ENCODE data around the gene CCDC188.

Gene CCDC188

DNA sequence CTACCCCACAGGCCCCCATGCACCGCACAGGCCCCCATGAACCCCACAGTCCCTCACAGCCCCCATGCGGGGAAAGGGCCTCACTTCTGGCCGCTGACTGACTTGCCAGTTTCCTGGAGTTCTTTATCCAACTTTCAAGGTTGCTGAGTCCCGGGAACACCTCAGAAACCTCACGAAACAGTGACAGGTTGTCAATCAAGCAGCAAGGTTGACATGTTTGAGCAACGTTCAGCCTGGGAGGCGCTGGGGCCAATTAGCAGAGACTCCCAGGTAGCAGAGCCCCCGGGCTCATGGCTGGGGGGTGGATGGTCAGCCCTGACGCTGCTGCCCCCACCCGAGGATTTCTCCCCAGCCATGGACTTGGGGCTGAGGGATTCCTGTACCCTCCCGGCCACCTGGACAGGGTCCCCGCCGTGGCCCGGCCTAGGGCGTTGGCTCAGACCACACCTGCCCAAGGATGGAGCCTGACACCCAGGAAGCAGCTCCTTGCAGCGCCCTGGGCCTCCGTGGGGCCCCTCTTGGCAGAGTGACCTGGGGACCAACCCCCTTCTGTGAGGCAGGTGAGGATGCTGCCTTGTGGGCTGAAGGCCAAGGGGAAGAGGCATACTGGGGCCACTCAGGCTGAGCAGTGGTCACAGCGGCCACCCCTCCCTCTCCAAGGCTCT lies 33.8 kb upstream of the CCDC188 start:
- DNase-seq: no peak

DNA sequence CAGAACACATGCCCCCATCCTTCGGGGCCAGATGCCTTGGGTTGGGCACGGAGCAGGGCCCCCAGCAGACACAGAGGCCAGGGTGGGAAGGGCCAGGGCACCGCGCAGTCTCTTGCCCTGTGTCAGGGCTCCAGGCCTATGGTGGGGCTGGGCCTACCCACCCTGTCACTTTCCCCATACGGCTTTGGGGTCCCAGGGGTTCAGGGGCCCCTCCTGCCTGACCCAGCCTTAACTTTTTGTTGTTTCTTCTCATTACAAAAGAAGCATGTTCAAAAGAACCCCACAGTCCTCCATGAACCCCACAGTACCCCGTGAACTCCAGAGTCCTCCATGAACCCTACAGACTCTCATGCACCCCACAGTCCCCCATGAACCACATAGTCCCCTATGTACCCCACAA lies 33.0 kb upstream of the CCDC188 start:
- no peak for DNase-seq

DNA sequence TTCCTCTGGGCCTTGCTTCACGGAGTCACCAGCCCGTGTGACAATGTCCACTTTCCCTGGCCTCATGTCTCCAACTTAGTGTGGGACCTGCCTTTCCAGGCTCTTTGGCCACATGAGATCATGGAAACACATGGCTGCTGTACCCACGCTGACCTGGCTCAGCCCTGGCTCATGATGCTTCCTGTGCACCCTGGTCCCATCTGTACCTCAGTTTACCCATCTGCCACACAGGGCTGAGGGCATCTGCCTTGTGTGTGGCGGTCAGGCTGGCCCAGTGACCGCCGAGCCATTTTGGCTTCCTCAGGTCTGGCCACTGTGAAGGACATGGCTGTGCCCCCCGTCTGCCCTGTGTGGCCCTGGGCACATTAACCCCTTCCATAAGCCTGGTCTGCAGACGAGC lies 32.2 kb upstream of the CCDC188 start:
- DNase-seq: no peak

DNA sequence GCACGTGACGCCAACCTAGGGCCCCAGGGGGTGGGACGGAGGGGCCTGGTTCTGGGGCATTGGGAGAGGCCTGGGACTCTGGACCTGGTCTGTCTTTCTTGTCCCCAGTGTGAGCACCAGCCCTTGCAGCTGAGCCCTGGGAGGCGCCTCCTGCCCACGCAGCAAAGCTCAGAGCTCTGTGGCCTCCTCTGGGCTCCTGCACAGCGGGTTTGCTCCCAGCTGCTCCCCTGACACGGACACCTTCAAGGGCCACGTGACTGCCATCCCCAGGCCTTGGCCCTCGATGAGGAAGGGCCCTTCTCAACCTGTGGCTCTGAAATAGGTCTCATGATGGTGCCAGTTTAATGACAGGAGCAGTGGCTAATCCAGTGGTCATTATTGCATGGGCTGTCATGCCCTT lies 31.5 kb upstream of the CCDC188 start:
- DNase-seq: no peak

DNA sequence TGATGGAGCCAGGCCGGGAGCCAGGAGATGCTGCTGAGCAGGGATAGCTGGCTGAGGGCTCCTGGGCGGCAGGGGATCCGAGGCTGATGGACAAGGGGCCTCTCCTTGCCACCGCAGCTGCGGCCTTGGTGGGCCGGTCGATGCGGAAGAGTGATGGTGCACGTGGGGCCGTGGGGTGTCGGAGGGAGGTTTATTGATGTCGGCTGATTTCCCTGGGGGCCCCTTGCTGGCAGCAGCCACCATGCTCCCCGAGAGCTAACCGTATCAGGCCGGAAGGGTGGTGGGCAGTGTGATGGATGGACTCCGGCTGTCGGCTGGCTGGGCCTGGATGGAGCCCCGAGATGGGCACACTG lies 31.0 kb upstream of the CCDC188 start:
- no peak for DNase-seq

DNA sequence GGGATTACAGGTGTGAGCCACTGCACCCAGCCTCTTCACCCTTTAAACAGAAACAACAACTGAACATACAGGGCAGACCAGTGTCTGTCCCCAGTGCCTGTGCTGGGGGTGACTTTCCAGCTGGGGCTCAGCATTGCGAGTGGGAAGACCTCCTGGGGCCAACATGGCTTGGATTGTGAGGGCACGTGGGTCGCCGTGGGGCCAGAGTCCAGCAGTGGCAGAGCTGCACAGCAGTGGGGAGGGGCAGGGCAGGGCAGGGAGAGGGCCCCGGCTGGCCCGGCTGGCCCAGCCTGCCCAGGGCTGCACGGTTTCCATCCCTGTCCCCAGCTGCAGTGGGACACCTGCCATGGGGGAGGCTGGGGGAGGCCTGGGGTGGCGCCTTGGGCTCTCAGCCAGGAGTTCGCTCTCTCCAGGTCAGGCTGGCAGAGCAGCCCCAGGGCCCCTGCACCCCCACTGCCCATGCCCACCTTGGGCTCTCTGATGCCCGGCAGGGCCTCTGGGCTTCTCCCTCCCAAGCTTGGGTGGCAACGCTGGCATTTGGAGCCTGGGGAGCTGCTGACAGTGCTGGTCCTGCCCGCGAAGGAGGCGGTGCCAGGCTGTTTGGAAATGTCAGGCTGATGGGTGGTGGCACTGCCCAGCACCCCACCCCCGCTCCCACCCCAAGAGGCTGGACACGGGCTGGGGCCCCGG lies 30.5 kb upstream of the CCDC188 start:
- DNase-seq: no peak

DNA sequence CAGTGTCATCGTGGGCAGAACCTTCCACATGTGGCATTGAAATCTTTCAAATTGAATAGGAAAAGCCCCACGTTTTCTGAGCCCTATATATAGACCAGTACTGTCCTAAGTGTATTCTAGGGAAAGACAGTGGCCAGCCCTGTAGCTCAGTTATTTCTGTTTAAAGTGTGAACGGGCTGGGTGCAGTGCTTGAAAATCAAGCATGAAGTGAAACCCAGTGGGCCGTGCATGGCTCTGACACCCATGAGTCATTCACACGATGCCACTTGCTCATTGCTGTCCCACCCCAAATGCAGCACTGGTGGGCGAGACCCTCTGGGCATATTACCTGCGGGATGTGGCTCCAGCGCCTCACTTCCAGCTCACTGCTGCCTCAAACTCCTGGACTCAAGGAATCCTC lies 29.8 kb upstream of the CCDC188 start:
- DNase-seq: no peak

DNA sequence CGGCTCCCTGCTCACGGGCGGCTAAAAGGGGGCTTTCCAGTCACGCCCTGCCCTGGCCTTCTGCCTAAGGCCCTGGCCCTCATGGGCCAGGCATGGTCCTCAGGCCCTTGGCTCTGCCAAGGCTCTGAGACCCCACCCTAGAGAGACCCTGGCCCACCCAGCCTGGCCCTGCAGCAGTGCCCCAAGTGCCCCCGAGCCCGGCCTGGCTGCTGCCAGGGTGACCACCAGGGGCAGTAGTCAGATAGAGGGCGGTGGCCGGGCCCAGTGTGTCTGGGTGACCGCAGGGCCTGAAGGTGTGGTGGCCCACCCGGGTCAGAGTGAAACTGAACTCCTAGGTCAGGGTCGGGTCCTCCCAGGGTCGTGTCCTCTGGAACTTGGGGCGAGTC lies 29.4 kb upstream of the CCDC188 start:
- DNase-seq: no peak

DNA sequence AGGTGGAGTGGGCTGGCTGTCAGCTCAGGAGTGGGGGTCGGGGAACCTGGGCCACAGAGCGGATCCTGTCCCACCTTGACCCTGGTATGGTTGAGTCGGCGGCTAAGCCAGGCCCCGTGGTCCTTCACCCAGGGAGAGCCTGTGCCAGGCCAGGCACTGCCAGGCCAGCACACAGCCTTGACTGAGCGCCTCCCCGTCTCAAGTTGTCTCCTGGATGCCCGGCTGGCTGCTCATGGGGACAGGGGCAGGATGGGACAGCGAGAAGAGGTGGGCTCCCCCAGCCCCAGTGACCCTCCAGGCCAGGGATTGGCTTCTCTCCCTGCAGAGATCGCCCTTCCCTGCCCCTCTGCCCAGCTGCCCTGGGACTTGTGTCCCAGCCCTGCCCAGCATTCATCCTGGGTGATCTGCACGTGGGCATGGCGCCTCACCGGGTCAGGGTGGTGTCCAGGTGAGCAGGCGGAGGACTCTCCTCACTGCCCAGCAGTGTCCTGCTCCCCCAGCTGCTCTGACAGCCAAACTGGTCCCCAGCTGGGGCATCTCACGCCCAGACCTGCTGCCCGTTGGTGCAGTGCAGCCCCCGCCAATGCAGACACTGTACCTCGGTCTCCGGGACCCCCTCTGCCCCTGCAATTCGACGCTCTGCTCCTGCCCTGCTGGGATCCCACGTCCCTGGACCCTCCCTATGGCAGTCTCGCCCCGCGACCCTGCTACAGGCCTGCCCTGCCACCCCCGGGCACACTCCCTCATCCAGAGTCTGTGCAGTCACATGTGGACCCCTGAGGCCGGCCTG lies 28.8 kb upstream of the CCDC188 start:
- DNase-seq: no peak

DNA sequence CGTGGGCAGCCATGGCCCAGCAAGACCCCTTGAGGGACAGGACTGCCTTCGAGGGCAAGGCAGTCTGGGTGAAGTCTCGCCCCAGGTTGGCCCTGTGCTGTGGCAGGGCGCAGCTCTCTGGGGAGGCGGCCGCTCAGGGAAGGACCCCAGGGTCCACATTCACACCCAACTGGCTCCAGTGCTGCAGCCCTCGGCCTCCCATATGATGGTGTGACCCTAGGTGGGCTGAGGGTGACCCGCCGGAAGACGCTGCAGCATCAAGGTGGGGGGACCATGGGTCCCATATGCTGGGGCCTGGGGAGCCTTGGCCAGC lies 28.0 kb upstream of the CCDC188 start:
- no peak for DNase-seq

DNA sequence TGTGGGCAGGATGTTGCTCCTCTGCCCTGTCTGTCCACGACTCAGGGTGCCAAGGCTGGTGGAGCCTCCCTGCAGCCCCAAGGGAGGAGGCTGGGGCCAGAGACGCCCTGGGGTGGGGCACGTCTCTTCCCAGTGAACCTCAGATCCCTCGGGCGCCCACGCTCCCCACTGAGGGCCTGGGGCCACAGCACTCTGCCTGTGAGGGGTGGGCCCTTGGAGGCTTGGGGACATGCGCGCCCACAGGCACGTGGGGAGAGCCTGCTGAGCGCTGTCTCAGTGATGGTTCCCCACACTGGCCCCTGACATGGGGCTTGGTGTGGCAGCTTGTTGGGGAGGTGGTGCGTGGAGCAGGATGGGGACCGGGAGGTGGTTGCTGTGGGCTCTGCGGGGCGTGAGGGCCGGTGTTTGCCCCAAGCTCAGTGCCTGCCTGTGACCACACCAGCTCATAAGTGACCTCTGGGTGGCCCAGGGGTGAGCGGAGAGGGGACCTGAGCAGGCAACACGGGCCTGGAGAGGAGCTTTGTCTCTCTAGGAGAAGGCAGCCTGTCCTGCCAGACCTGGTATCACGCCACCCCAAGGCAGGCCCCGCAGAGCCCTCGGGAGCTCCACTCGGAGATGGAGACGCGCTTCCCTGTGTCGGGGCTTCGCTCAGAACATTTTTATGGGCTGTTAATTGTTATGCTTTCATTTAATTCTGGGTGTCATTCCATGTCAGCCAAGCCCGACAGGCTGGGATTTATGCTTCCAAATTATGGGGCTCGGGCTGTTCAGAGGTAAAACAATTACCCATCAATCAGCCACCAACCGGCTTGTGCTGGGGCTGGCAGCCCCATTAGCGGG lies 27.4 kb upstream of the CCDC188 start:
- DNase-seq: no peak

DNA sequence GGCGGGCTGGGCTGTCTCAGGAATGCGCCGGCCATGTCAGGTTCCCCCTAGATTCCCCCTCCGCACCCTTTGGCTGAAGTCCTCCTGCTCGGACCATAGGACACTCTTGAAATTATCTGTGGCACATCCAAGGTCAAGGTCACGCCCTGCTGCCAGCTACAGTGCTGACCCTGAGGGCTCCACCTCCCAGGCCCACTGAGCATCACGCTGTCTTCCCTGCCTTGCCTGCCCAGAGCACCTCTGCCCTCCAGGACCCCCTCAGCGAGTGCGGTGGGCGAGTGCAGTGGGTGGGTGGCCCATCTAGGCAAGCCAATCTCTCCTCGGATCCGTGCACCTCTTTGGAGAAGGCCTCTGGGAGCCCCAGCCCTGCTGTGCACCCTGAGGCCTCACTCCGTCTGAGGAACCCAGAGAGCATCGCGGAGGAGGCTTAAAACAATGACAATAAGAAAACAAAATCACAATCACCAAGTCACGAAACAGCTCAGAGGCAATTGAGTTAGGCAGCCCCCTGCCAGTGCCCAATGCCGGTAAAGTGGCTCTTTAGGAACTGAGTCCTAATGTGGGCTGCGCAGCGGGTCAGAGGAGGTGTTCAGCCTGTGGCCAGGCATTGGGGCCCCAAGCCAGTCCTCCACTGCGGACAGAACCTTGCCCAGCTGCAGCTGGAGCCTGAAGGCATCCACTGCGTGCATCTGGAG lies 26.5 kb upstream of the CCDC188 start:
- DNase-seq: no peak

DNA sequence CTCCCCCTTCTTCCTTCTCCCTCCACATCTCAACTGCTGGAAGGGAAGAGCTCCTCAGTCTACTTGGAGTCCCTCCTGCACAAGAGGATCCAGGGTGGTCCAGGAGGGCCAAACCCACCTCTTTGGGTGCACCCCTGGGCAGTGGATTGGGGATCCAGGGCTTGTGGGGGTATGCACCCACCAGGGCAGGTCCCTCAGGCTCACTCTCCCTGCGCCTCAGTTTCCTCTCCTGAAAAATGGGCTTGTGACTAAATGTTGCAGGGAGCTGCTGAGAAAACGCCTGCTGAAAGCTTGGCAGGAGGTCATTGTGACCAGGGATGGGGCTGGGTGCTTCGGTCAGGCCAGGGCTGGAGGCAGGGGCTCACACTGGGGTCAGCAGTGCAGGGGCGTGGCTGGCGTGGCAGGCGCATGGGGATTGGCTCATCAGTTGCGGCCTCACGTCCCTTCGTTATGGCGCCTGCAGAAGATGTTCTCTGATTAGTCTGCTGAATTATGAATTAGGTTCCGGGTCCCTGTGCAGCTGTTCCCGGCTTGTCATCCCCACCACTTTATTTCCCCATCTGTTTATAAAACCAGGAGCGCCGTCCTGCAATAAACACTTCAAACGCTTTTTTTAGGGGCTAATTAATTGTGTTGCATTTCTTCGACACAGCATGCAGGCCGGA lies 25.7 kb upstream of the CCDC188 start:
- DNase-seq: no peak

DNA sequence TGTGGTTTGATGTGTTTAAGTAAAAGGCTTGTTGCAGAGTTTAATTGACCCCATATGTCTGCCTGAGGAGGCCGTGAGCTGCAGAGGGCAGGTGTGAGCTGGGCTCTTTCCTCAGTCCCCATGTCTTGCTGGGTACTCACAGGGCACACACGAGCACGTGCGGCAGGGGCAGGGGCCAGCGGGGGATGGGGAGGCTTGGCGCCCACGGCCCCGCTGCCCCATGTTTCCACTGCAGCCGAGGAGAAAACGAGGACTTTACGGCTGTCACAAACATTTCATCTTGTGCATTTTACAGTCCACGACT lies 24.7 kb upstream of the CCDC188 start:
- no peak for DNase-seq

DNA sequence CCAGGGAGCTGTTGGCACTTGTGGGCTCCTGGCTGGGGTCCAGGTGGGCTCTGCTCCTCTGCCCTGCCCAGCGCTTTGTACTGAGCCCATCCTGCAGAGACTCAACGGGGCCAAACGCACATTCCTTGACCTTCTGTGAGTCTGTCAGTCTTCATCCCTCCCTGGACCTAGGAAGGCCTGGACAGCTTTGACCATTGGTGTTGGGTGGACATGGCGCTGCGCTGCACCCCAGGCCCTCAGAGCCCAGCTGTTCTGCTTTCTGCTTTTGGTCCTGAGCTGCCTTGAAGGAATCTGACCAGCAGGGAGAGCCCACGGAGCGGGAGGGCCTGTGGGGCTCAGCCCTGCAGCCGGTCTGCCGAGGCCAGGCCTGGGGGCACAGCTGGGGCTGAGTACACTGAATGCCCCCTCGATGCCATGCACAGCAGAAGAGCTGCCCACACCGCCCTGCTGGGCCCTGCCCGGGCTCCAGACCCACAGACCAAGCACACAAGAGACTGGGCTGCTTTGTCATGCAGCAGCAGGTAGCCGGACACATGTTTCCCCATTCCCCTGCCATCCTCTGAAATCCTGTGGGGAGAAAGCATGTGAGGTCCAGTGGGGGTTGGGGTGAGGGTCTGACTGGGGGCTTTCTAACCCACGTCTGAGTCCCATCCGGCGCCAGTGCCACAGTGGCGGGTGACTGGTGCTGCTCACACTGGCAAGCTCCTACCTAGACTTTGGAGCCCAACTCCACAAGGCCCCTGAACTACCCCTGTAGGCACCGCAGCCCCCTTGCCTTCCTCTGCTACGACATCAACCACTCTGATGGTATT lies 24.1 kb upstream of the CCDC188 start:
- no peak for DNase-seq

DNA sequence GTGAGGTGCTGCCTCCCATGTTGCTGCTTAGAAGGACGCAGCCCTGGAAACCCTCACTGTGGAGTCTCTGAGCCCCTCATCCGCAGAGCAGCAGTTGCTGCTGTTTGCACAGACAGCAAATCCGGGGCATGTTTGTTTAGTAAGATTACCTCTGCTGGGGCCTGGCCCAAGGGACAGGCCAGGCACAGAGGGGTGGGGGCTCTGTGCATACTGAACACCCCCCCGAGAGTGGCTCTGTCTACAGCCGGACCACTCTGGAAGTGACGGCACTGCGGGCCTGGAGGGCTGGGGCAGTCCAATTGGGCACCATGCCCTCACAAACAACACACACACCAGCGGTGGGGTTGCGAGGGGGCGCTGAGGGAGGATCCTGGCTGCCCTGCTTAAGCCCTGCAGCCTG lies 22.9 kb upstream of the CCDC188 start:
- no peak for DNase-seq

DNA sequence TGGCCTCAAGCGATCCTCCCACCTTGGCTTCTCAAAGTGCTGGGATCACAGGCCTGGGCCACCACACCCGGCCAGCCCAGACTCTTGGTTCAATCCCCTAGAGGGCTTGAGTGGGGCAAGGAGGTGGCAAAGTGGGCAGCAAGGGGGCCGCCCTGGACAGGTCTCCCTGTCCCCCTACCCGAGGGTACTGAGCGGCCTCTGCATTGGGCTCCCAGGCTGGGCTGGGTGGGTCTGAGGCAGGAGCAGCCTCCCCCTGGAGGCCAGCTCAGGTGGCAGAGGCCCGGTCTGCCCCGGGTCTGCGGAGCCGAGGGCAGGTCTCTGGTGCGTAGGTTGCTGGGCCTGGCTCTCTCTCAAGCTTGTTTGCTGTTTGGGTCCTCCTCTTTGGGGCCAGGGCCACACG lies 22.4 kb upstream of the CCDC188 start:
- no peak for DNase-seq

DNA sequence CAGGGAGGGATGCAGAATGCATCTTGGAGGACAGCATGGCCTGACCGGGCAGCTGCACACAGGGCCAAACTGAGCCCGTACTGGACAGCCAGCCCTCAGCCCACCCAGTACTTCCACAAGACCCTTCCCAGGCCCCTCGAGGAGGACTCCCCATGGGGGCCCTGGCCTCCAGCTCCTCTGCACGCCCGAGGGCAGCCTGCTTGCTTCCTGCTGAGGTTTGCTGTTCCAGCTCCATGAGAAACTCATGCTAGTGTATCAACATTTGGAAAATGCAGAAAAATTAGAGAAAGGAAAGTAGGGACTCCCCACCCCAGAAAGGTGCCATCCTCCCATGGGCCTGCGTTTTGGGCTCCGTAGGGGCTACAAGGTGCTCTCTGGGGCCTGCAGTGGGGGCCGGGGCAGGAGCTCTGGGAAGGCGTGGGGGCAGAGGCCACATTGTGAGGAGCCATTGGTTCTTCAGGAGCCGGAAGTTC lies 21.3 kb upstream of the CCDC188 start:
- DNase-seq: no peak

DNA sequence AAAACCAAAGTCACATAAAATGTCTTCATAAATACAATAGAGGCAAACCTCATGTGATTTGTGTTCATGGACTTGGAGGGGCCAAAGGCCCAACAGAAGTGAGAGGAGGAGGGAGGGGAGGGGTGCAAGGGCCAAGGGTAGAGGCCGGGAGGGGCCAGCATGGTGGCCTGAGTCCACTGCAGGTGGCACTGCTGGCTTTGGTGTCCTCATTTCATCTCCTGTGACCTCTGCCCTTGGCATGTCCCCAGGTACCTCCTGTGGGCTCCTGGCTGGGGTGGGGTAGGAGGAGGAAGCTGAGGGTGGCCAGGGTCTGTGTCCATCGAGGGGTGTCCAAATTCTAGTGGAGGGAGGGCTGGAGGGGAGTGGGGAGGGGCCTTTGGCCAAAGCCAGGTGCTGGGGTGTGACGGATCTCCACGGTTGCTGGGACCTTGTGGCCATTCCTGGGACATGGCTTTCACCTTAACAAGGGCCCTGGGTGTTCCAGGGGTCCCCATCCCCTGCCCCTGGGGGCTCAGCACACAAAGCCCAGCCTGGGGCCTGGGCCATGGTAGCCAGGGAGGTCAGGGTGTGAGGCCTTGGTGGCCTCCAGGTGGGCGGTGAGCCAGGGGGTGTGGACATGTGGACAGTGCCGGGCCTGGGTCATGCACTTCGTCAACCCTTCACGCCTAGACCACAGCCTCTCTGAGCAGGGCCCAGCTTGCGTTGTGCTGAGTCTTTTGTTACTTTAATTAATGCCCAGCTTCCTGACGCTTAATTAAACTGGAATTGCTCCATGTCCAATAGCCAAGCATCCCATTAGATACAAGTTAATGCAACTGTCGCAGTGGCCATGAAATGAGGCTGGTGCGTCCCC lies 20.7 kb upstream of the CCDC188 start:
- no peak for DNase-seq

DNA sequence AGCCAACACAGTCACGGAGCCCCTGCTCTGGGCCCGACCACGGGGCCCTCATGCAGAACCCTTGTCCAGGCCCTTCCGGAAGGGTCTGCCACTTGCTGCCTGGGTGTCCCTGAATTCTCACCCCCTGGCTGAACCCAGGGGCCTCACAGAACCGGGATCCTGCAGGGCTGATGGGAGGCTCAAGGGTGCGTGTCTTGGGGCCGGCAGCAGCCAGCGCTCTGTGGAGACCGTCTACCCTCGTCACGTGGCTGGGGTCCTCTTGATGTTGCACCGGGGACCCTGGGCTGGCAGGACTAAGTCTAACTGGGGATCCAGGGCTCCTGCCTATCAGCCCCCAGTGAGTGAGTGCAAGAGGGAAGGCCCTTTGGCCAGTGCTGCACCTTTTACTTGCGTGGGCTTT lies 19.3 kb upstream of the CCDC188 start:
- DNase-seq: no peak

Data from NCI-H1105 (cell line).